SK-N-SH treated with all-trans-retinoic acid at 6 μM for 48 hours (cell line): ENCODE data around the gene EPS8L1.

Source experiments
- ATAC-seq: fragments of 200-7000 bp; cut with Tn5 transposase; 3 replicates; pipeline ENCODE4 v1.9.1; 2020; ENCODE audit warnings: mild to moderate bottlenecking, moderate library complexity
- ARNTL ChIP-seq: fragments of 450-650 bp; formaldehyde crosslinking; IDR thresholded peaks from 2 replicates; pipeline ENCODE4 v1.5.0; 2020; ENCODE audit warnings: low read depth, mild to moderate bottlenecking, moderate library complexity, borderline replicate concordance
- BACH2 ChIP-seq: fragments of 250-450 bp; sonication (Bioruptor Pico); IDR thresholded peaks from 2 replicates; pipeline ENCODE4 v1.9.0; 2021; ENCODE audit warnings: mild to moderate bottlenecking, borderline replicate concordance
- CREB5 ChIP-seq: fragments of 250-450 bp; sonication (Bioruptor Pico); IDR thresholded peaks from 2 replicates; pipeline ENCODE4 v1.5.1; 2020; ENCODE audit warnings: low read depth, mild to moderate bottlenecking, moderate library complexity
- CSDC2 ChIP-seq: fragments of 250-450 bp; sonication (Bioruptor Pico); IDR thresholded peaks from 2 replicates; pipeline ENCODE4 v1.5.0; 2020; ENCODE audit warnings: mild to moderate bottlenecking, moderate library complexity
- ESRRG ChIP-seq: fragments of 250-450 bp; sonication (Bioruptor Pico); IDR thresholded peaks from 2 replicates; pipeline ENCODE4 v1.6.1; 2021; ENCODE audit warnings: mild to moderate bottlenecking
- GLIS3 ChIP-seq: fragments of 250-450 bp; sonication (Bioruptor Pico); IDR thresholded peaks from 2 replicates; pipeline ENCODE4 v1.5.0; 2020; ENCODE audit warnings: mild to moderate bottlenecking, moderate library complexity
- ISL1 ChIP-seq: fragments of 250-450 bp; sonication (Bioruptor Pico); IDR thresholded peaks from 2 replicates; pipeline ENCODE4 v2.1.2; 2022; ENCODE audit warnings: mild to moderate bottlenecking, moderate library complexity
- PATZ1 ChIP-seq: fragments of 250-450 bp; sonication (Bioruptor Pico); IDR thresholded peaks from 2 replicates; pipeline ENCODE4 v1.8.0; 2020; ENCODE audit warnings: mild to moderate bottlenecking, moderate library complexity, borderline replicate concordance
- POU6F1 ChIP-seq: fragments of 250-450 bp; sonication (Bioruptor Pico); IDR thresholded peaks from 2 replicates; pipeline ENCODE4 v1.8.0; 2021; ENCODE audit warnings: low read depth, mild to moderate bottlenecking, moderate library complexity, borderline replicate concordance
- PPARA ChIP-seq: fragments of 250-450 bp; sonication (Bioruptor Pico); IDR thresholded peaks from 2 replicates; pipeline ENCODE4 v1.5.0; 2020; ENCODE audit warnings: mild to moderate bottlenecking, borderline replicate concordance
- SNAI2 ChIP-seq: fragments of 250-450 bp; sonication (Bioruptor Pico); IDR thresholded peaks from 2 replicates; pipeline ENCODE4 v1.5.0; 2020; ENCODE audit warnings: mild to moderate bottlenecking, moderate library complexity
- TCF4 ChIP-seq: fragments of 250-450 bp; sonication (Bioruptor Pico); IDR thresholded peaks from 2 replicates; pipeline ENCODE4 v1.8.0; 2021; ENCODE audit warnings: mild to moderate bottlenecking, moderate library complexity, borderline replicate concordance
- TOX ChIP-seq: fragments of 250-450 bp; sonication (Bioruptor Pico); IDR thresholded peaks from 2 replicates; pipeline ENCODE4 v1.8.0; 2021; ENCODE audit warnings: mild to moderate bottlenecking, moderate library complexity, borderline replicate concordance
- TSHZ2 ChIP-seq: fragments of 250-450 bp; sonication (Bioruptor Pico); IDR thresholded peaks from 2 replicates; pipeline ENCODE4 v1.5.0; 2020; ENCODE audit warnings: mild to moderate bottlenecking, moderate library complexity
- ZFP3 ChIP-seq: fragments of 250-450 bp; sonication (Bioruptor Pico); IDR thresholded peaks from 2 replicates; pipeline ENCODE4 v1.5.0; 2020; ENCODE audit warnings: mild to moderate bottlenecking, moderate library complexity
- ZNF70 ChIP-seq: fragments of 450-650 bp; formaldehyde crosslinking; IDR thresholded peaks from 2 replicates; pipeline ENCODE4 v1.5.0; 2020; ENCODE audit warnings: mild to moderate bottlenecking, moderate library complexity

Gene EPS8L1

GRCh38 chr19:55109527-55110291 lies 34.0 kb downstream of the EPS8L1 start:
- TF ChIP-seq TOX (CRISPR knock-in tag) (no peak), POU6F1 (no peak), CREB5 (no peak), BACH2 (CRISPR knock-in tag) (no peak), SNAI2 (CRISPR knock-in tag) (no peak), TCF4 (CRISPR knock-in tag) (no peak), PATZ1 (no peak), ISL1 (CRISPR knock-in tag) (no peak), ESRRG (no peak), ARNTL (CRISPR knock-in tag) (no peak), ZNF70 (CRISPR knock-in tag) (no peak), TSHZ2 (CRISPR knock-in tag) (no peak), GLIS3 (CRISPR knock-in tag) (no peak), PPARA (no peak)
- TF ChIP-seq, all 23 proteins: peak for 0
- no peak for ATAC-seq

- no peak for ATAC-seq
- TF ChIP-seq ZFP3 (no peak), ESRRG (no peak), TOX (CRISPR knock-in tag) (no peak), POU6F1 (no peak)
These were observed 35.7 kb downstream of the EPS8L1 start for GRCh38 chr19:55111238-55111831.

GRCh38 chr19:55112246-55112776 lies 36.6 kb downstream of the EPS8L1 start:
- TF ChIP-seq ZNF70 (CRISPR knock-in tag) = no peak
- no peak for TF ChIP-seq TSHZ2 (CRISPR knock-in tag)
- no peak for TF ChIP-seq POU6F1
- TF ChIP-seq CSDC2 = no peak
- no peak for TF ChIP-seq PATZ1
- no peak for ATAC-seq
